Colonic mucosa (tissue), 4 donors: ENCODE measurements around the gene AFTPH. TPM values are rescaled to one million over a fixed set of nuclear protein-coding genes. Genes with fewer than 3 reads are reported as not detected.

Experiments used
- DNase-seq: peaks from one replicate; pipeline ENCODE4 v3.0.0-alpha.2; 2020
- H3K27ac ChIP-seq: fragments of 200-600 bp; one replicate; pipeline ENCODE4 v1.8.0; 2021
- H3K27me3 ChIP-seq: fragments of 200-600 bp; one replicate; pipeline ENCODE4 v1.8.0; 2021
- H3K36me3 ChIP-seq: fragments of 200-600 bp; one replicate; pipeline ENCODE4 v1.8.0; 2021
- H3K4me1 ChIP-seq: fragments of 200-600 bp; one replicate; pipeline ENCODE4 v1.8.0; 2021; ENCODE audit warnings: mild to moderate bottlenecking
- H3K4me3 ChIP-seq: fragments of 200-600 bp; one replicate; pipeline ENCODE4 v1.8.0; 2021
- H3K9ac ChIP-seq, 2 donors: one replicate each; pipeline ENCODE4 v1.7.0; 2013; ENCODE audit warnings: control low read depth in 2 of 2, low read depth in 2 of 2, low read length in 2 of 2
- H3K9me3 ChIP-seq: fragments of 200-600 bp; one replicate; pipeline ENCODE4 v1.8.0; 2021
- CTCF ChIP-seq: fragments of 200-600 bp; IDR thresholded peaks from one replicate; pipeline ENCODE4 v1.8.0; 2022; ENCODE audit warnings: antibody characterized with exemption, mild to moderate bottlenecking
- intact Hi-C: fragments of 100-400 bp; cut with DNase I; formaldehyde crosslinking; loops from one replicate; pipeline ENCODE4 v1.14.1; 2022
- total RNA-seq, 2 donors: library from RNA; stranded (reverse); fragmentation: NEBNext Ultra II Directional in 1 of 2; extraction: Animal tissue kit (Norgen Biotek cat#: 25700) in 1 of 2; gene quantifications; one replicate each; pipeline ENCODE4 v1.2.1, GENCODE V29; 2021
- donor health status: healthy.
- donor health status: DM: no; HTN: no; CAD: no.
- donor health status: DM: no; HTN: no; CAD: no.

Gene AFTPH
- total RNA-seq, 2 donors from 2014 or later = 49.4 to 67.3 TPM

- H3K4me1 ChIP-seq = peaks cover 19% of the 10 kb centered on the region
- no peaks in the 10 kb centered on the region for H3K36me3 ChIP-seq
- no peaks in the 10 kb centered on the region for H3K27me3 ChIP-seq
- peak overlapping the region; percentile 68 to 88 for H3K9ac ChIP-seq
- no peak for DNase-seq
- H3K9me3 ChIP-seq = no peaks in the 10 kb centered on the region
- peak overlapping the region; percentile 53 for H3K4me3 ChIP-seq
- no peak for TF ChIP-seq CTCF
- no peak overlapping the region for H3K27ac ChIP-seq
- intact Hi-C loops = no loop called here
These were observed 85.8 kb downstream of the AFTPH start for GRCh38 chr2:64609942-64610281.

- Histone ChIP-seq H3K36me3 (no peaks in the 10 kb centered on the region), H3K9me3 (no peaks in the 10 kb centered on the region), H3K27me3 (no peaks in the 10 kb centered on the region), H3K4me1 (peaks cover 15% of the 10 kb centered on the region), H3K27ac (no peak overlapping the region), H3K9ac (no peak overlapping the region), H3K4me3 (no peak overlapping the region)
- intact Hi-C loops = no loop called here
- no peak for TF ChIP-seq CTCF
- DNase-seq = no peak
These were observed 86.3 kb downstream of the AFTPH start for GRCh38 chr2:64610316-64610855.

- DNase-seq = no peak
- Histone ChIP-seq H3K4me1 (peaks cover 10% of the 10 kb centered on the region), H3K9ac (no peak overlapping the region), H3K27ac (no peak overlapping the region), H3K27me3 (no peaks in the 10 kb centered on the region), H3K9me3 (no peaks in the 10 kb centered on the region), H3K4me3 (no peak overlapping the region), H3K36me3 (no peaks in the 10 kb centered on the region)
- TF ChIP-seq CTCF = no peak
- intact Hi-C loops = no loop called here
These were observed 88.6 kb downstream of the AFTPH start for GRCh38 chr2:64612575-64613195.

GRCh38 chr2:64613276-64613675 is 89.1 kb downstream of the AFTPH start:
- no peak for DNase-seq
- no peak overlapping the region for H3K9ac ChIP-seq
- no peaks in the 10 kb centered on the region for H3K27me3 ChIP-seq
- H3K4me1 ChIP-seq = peaks cover 4% of the 10 kb centered on the region
- intact Hi-C loops = no loop called here
- no peak overlapping the region for H3K27ac ChIP-seq
- H3K4me3 ChIP-seq = no peak overlapping the region
- no peaks in the 10 kb centered on the region for H3K9me3 ChIP-seq
- TF ChIP-seq CTCF = no peak
- H3K36me3 ChIP-seq = no peaks in the 10 kb centered on the region

GRCh38 chr2:64615192-64615763 is 91.2 kb downstream of the AFTPH start:
- Histone ChIP-seq H3K4me3 (no peak overlapping the region), H3K9ac (no peak overlapping the region), H3K9me3 (no peaks in the 10 kb centered on the region), H3K36me3 (no peaks in the 10 kb centered on the region), H3K27ac (no peak overlapping the region), H3K4me1 (no peaks in the 10 kb centered on the region), H3K27me3 (no peaks in the 10 kb centered on the region)
- intact Hi-C loops = no loop called here
- no peak for DNase-seq
- no peak for TF ChIP-seq CTCF
